ENCODE data around the gene BPNT1.
"Not testable (repeated sequence)": the region's sequence is repeated elsewhere in the genome, so short reads cannot be mapped to it uniquely, and the experiment has no call there.

Gene BPNT1

GRCh38 chr1:220076861-220077762, 12.5 kb downstream of the BPNT1 start:
- no peak for DNase-seq

- DNase-seq, result no peak
Measured at GRCh38 chr1:220067269-220068204, 22.1 kb downstream of the BPNT1 start.

DNA sequence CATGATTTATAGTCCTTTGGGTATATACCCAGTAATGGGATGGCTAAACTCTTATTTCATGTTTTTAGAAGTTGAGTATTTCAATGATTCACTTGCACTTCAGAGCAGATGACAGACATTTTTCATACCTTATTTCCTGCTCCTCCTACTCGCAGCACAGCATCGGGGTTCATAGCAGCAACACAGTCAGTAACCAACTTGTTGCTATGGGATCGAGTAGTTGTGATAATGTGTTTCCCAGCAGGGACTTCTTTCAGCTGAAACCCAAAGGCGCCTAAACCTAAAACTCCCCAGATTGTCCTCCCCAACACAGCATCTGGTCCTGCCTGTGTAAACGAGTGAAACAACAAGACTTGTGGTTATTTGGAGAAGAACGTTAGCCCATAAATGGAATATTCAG, 27.0 kb downstream of the BPNT1 start:
- DNase-seq, result no peak

- DNase-seq, result no peak
Measured at GRCh38 chr1:220060876-220061275, 28.7 kb downstream of the BPNT1 start.

GRCh38 chr1:220056374-220056773, 33.2 kb downstream of the BPNT1 start:
- DNase-seq, result no peak

- peak; percentile 94 for DNase-seq
Measured at GRCh38 chr1:220046052-220046930, 43.3 kb downstream of the BPNT1 start, which contains the start of gene EPRS1. TSS of gene EPRS1 (minus strand) at chr1:220046505. CDS start at chr1:220046388, 117 bp downstream.

DNA sequence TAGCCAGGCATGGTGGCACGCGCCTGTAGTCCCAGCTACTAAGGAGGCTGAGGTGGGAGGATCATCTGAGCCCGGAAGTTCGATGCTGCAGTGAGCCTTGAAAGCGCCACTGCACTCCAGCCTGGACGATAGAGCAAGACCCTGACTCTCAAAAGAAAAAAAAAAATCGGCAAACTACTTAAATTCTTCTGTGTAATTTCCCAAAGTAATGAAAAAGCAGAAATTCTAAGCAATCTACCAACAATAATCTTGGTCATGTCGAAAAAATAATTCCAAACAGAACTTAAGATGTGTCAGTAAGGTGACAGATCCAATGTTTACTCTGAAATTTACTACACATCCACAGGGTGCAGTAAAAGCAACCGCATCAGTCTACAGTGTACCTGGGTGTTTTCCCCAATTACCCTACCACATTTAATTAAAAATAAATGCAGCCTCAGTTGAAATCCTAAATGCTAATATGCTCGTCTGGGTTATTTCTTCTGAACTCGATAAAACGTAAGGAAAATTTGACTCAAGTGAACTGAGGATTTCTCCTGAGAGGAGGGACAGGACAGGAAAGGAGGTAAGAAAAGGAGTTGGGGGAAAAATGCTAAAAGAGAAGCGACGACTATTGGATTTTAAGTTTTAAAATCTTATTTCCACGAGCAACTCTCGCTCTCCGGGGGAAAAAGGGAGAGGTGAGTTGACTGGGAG, 44.1 kb downstream of the BPNT1 start:
- no peak for DNase-seq

- no peak for DNase-seq
Measured at GRCh38 chr1:220044678-220045355, 44.8 kb downstream of the BPNT1 start.

DNA sequence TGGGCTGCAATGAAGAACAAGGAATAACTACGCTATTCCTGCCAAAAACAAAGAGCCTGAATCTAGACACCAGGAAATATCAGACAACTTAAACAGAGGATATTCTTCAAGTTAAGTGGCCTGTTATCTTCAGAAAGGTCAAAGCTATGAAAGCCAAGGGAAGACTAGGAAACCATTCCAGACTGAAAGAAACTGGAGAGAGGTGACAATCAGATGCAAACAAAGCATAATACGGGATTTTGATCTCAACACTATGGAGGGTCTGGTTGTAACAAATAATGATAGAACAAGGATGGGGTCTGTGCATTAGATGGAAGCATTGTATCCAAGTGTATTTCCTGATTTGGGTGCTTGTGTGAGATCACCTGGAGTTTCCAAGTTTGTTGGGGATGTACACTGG, 45.9 kb downstream of the BPNT1 start:
- no peak for DNase-seq

- DNase-seq, result no peak
Measured at GRCh38 chr1:220040028-220040596, 49.5 kb downstream of the BPNT1 start.

DNA sequence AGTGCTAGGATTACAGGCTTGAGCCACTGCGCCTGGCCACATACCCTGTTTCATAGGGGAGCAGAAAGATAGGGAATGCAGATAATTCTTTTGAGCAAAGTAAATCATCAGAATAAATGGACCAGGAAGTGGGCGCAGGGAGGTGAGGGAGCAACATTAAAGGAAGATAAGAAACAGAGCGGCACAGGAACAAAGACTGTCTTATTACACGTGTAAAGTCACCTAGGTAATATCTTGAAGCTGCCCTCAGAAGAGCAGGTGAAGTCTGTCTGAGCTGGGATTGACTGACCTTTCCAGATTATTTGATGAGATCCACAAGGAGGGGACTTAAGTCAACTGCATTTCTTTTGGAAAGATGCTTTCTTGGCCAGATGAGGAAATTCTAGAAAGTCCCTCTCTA, 50.9 kb downstream of the BPNT1 start:
- DNase-seq, result no peak

DNA sequence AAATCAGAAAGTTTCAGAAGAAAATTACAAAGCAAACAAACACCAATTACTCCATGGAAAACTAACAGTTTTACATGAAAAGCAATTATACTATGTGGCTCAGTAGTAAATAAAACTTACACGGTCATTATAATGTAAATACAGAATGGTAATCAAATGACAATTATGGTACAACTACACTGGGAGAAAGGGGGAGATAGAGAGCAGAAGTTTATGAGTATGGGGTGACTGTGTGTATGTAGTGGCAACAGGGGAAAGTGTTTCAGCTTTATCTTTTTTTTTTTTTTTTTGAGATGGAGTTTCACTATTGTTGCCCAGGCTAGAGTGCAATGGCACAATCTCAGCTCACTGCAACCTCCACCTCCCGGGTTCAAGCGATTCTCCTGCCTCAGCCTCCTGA, 51.8 kb downstream of the BPNT1 start:
- DNase-seq, result not testable (repeated sequence)

GRCh38 chr1:220032911-220033310, 56.7 kb downstream of the BPNT1 start:
- DNase-seq, result no peak

- DNase-seq, result no peak
Measured at GRCh38 chr1:220031287-220031686, 58.3 kb downstream of the BPNT1 start.

DNA sequence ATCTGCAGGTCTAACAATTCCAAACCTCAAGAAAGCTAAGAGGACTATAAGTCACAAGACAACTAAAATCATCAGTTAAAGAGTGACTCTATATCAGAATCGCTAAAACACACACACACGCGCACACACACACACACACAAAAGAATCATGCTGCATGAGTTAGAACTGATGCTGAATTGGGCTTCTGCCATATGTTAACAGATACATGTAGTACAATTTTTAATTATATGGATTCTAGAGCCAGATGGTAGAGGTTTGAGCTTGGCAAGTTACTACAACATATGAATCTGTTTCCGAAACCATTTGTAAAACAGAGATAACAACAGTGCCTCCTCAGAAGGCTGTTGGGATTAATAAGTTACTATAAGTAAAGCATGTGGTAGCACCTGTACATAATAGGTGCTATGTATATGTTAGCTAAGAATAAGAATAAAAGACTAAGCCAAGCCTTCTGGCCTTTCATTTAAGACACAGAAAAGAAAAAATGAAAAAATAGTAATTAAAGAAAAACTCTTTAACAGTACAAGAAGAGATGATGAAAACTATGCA, 61.2 kb downstream of the BPNT1 start:
- DNase-seq, result no peak

- DNase-seq, result no peak
Measured at GRCh38 chr1:220019071-220019470, 70.5 kb downstream of the BPNT1 start.

DNA sequence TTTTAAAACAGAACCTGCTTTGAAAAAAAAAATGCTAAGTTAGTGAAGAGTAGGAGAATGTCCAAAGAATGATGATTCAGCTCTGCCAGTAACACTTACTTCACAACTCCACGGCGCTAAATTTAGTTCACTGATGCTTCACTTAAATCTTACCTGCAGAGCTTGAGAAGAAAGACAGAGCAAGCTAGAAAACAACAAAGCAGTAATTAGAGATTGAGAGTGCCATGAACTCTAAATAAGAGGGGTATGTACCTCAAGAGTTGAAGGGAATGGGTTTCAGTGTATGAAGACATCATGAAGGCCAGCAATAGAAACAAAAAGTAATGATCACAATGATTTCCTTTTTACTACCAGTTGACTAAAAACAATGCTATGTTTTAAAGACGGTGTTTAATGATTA, 76.1 kb downstream of the BPNT1 start:
- no peak for DNase-seq

GRCh38 chr1:220012259-220012658, 77.3 kb downstream of the BPNT1 start:
- no peak for DNase-seq

DNA sequence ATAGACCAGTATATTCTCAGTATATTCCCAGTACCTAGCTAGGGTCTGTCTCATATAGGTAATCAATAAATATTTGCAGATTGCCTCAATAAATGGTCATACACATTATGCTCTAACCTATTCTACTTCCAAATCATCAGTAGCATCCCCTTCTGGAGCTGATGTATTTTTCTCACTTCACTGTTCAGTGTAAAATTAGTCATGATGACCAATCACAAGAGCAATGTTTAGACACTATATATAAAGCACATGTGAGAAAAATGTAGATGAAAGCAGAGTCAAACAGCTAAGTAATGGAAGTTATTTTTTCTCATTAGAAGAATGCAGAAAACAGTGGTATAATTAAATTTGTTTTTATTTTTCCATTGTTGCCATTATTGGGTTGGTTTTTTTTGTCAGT, 78.0 kb downstream of the BPNT1 start:
- no peak for DNase-seq

All from right forelimb (tissue), 1 donor.